Smooth muscle cell (in vitro differentiated cells): Measurements from ENCODE around the gene OLIG3. TPM values are rescaled to one million over a fixed set of nuclear protein-coding genes. Genes with fewer than 3 reads are reported as not detected.

Experiments used
- DNase-seq: peaks from one replicate; lab custom pipeline; 2025; ENCODE audit not compliant: unreplicated experiment; lab: John Stamatoyannopoulos, UW
- H2AFZ ChIP-seq: fragments of 200-600 bp; sonication (generic); 2 replicates; pipeline ENCODE4 v1.6.0; 2016; ENCODE audit warnings: antibody characterized with exemption, low read depth, mild to moderate bottlenecking
- H3F3A ChIP-seq: fragments of 200-600 bp; sonication (generic); 2 replicates; pipeline ENCODE4 v1.6.0; 2017; ENCODE audit warnings: antibody characterized with exemption, low read depth
- H3K27ac ChIP-seq: fragments of 200-600 bp; sonication (generic); 2 replicates; pipeline ENCODE4 v1.5.1; 2016; ENCODE audit warnings: low read depth, mild to moderate bottlenecking
- H3K27me3 ChIP-seq: fragments of 200-600 bp; sonication (generic); 2 replicates; pipeline ENCODE4 v1.6.1; 2016; ENCODE audit warnings: low read depth, mild to moderate bottlenecking
- H3K36me3 ChIP-seq: fragments of 200-600 bp; sonication (generic); 2 replicates; pipeline ENCODE4 v1.5.1; 2016; ENCODE audit warnings: low read depth
- H3K4me1 ChIP-seq: fragments of 200-600 bp; sonication (generic); 2 replicates; pipeline ENCODE4 v1.5.1; 2016; ENCODE audit warnings: low read depth
- H3K4me2 ChIP-seq: fragments of 200-600 bp; sonication (generic); 2 replicates; pipeline ENCODE4 v1.6.0; 2016; ENCODE audit warnings: mild to moderate bottlenecking
- H3K4me3 ChIP-seq: fragments of 200-600 bp; sonication (generic); 2 replicates; pipeline ENCODE4 v1.5.1; 2016; ENCODE audit warnings: mild to moderate bottlenecking
- H3K79me2 ChIP-seq: fragments of 200-600 bp; sonication (generic); 2 replicates; pipeline ENCODE4 v1.6.0; 2016; ENCODE audit warnings: low read depth, mild to moderate bottlenecking
- H3K9ac ChIP-seq: fragments of 200-600 bp; sonication (generic); 2 replicates; pipeline ENCODE4 v1.6.0; 2016; ENCODE audit warnings: low read depth
- H3K9me3 ChIP-seq: fragments of 200-600 bp; sonication (generic); replicated peaks from 2 replicates; pipeline ENCODE4 v1.5.1; 2016; ENCODE audit warnings: low read depth
- H4K20me1 ChIP-seq: fragments of 200-600 bp; sonication (generic); 2 replicates; pipeline ENCODE4 v1.6.0; 2016; ENCODE audit warnings: low read depth
- WGBS: methylation state at CpG from one replicate; pipeline ENCODE4 v1.1.7; 2016; ENCODE audit warnings: low lambda C conversion rate; 5-methylcytosine and 5-hydroxymethylcytosine counted together
- polyA plus RNA-seq: library from polyadenylated mRNA; unstranded; fragments of >200 nt; fragmentation: Nextera tagmentation; extraction: Ambion mirVana; gene quantifications from 2 replicates; pipeline ENCODE4 v1.2.1, GENCODE V29; 2016
- total RNA-seq: library from RNA; depleted of rRNA; stranded (reverse); fragments of >200 nt; gene quantifications from 2 replicates; pipeline ENCODE4 v1.2.3, GENCODE V29; 2014
- TF ChIP-seq, protein P1 (sequence below): fragments of 200-600 bp; sonication (generic); IDR thresholded peaks from 2 replicates; pipeline ENCODE4 v1.5.1; 2017; ENCODE audit warnings: borderline replicate concordance, mild to moderate bottlenecking, antibody characterized with exemption; ENCODE audit not compliant: insufficient read depth, poor library complexity, severe bottlenecking

Gene OLIG3
- total and polyA plus RNA-seq, 2 experiments from 2014 or later, result not detected

DNA sequence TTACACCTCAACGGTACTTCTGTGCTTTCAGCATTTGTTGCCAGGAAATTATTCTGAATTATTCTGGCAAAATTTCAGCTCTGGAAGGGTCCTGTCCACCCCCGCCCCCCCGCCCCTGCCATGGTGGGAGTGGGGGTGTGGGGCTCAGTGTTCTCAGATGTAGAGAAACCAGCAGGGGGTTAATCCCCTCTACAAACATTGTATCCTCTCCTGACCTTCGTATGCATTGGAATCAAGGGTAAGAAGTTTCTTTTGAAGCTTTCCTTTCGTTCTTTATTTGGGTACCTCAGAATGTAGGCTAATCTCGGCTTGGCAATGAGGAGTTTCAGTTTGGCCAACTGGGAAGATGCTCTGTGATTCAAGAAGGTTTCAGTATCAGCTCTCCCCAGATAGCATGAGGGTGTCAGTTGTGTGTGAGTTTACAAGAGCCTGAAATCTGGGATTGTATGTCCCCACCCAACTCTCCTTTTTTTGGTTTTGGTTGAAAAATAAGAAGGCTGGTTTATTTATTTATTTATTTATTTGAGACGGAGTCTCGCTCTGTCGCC, 25.5 kb upstream of the OLIG3 start:
- Histone ChIP-seq H3K27ac (no peak overlapping the region), H3K27me3 (peaks cover 44% of the 10 kb centered on the region), H3K4me1 (no peaks in the 10 kb centered on the region), H3K4me2 (no peak overlapping the region), H3K79me2 (no peaks in the 10 kb centered on the region), H3K9ac (no peak overlapping the region), H4K20me1 (no peaks in the 10 kb centered on the region), H2AFZ (no peak overlapping the region), H3F3A (no peaks in the 10 kb centered on the region), H3K4me3 (no peak overlapping the region), H3K36me3 (no peaks in the 10 kb centered on the region), H3K9me3 (no peaks in the 10 kb centered on the region)
- TF ChIP-seq, protein P1, sequence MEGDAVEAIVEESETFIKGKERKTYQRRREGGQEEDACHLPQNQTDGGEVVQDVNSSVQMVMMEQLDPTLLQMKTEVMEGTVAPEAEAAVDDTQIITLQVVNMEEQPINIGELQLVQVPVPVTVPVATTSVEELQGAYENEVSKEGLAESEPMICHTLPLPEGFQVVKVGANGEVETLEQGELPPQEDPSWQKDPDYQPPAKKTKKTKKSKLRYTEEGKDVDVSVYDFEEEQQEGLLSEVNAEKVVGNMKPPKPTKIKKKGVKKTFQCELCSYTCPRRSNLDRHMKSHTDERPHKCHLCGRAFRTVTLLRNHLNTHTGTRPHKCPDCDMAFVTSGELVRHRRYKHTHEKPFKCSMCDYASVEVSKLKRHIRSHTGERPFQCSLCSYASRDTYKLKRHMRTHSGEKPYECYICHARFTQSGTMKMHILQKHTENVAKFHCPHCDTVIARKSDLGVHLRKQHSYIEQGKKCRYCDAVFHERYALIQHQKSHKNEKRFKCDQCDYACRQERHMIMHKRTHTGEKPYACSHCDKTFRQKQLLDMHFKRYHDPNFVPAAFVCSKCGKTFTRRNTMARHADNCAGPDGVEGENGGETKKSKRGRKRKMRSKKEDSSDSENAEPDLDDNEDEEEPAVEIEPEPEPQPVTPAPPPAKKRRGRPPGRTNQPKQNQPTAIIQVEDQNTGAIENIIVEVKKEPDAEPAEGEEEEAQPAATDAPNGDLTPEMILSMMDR, result no peak
- 41% methylated on average over 8 of the region's 9 CpGs for WGBS
- no peak for DNase-seq

DNA sequence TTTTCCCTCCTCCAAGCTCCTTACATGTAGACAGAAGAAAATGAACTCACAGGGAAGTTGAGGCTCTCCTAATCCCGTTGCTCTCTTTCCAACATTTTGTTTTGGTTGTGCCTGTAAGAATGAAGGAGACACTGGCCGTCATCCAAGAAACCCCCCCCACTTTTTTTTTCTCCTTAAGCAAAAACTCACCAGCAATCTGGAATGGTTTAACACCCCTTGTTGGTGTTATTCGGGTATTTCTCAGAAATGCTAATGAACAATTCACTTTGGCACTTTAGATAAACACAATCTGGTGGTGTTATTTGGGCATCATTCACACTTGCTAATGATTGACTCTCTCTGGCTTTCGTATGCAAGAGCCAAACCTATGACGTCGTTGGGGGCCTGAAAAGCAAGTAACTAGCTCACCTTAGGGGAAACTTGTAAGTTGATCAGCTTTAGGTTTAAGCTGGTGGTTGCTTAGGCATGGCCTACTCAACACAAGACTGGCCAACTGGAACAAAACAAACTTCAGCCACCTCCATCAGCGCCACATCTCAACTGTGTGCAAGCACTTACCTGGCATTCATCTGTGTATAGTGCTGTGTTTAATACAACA, 24.3 kb upstream of the OLIG3 start:
- Histone ChIP-seq H3K9ac (no peak overlapping the region), H3K9me3 (no peaks in the 10 kb centered on the region), H3K4me3 (no peak overlapping the region), H3K4me1 (no peaks in the 10 kb centered on the region), H3K36me3 (no peaks in the 10 kb centered on the region), H3K4me2 (no peak overlapping the region), H3K79me2 (no peaks in the 10 kb centered on the region), H4K20me1 (no peaks in the 10 kb centered on the region), H2AFZ (no peak overlapping the region), H3K27ac (no peak overlapping the region), H3K27me3 (peaks cover 56% of the 10 kb centered on the region), H3F3A (no peaks in the 10 kb centered on the region)
- TF ChIP-seq, protein P1, result no peak
- WGBS, result 16% methylated on average over 7 of the region's 7 CpGs
- no peak for DNase-seq

DNA sequence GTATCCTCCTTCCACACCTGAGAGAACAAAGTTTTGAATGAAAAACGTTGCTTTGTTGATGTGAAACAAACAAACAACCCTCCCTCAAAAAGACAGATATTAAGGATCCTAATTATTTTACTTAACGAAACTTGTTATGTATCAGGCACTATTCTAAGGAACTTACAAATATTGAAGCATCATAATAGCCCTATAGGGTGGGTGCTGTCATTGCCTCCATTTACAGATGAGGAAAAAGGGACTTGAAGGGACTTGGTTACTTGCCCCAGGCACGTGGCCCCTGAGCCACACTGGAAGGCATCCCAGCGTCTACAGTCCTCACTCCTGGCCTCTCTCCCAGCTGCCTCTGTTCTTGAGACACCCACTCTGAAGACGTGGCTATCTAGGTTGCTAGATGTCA, 20.2 kb upstream of the OLIG3 start:
- Histone ChIP-seq H3K4me3 (no peak overlapping the region), H3K9ac (no peak overlapping the region), H2AFZ (no peak overlapping the region), H3K27me3 (peaks cover 76% of the 10 kb centered on the region), H4K20me1 (no peaks in the 10 kb centered on the region), H3K27ac (no peak overlapping the region), H3F3A (no peaks in the 10 kb centered on the region), H3K4me1 (peaks cover 5% of the 10 kb centered on the region), H3K4me2 (no peak overlapping the region), H3K79me2 (no peaks in the 10 kb centered on the region), H3K36me3 (no peaks in the 10 kb centered on the region), H3K9me3 (no peaks in the 10 kb centered on the region)
- WGBS, result 61% methylated on average over 5 of the region's 5 CpGs
- DNase-seq, result no peak
- TF ChIP-seq, protein P1, result no peak
